HUES64 (cell line): ENCODE data around the gene LLGL1.
A peak's percentile ranks its signal among the peaks of the same experiment; 100 is the strongest.

Source experiments
- H3K27ac ChIP-seq: 2 replicates; pipeline ENCODE4 v1.7.0; 2013; ENCODE audit warnings: low read depth, low read length, inconsistent platforms
- H3K27me3 ChIP-seq: 2 replicates; pipeline ENCODE4 v1.6.1; 2013; ENCODE audit warnings: mild to moderate bottlenecking, low read length; ENCODE audit not compliant: insufficient read depth
- H3K36me3 ChIP-seq: 2 replicates; pipeline ENCODE4 v1.6.1; 2013; ENCODE audit warnings: mild to moderate bottlenecking, low read length; ENCODE audit not compliant: insufficient read depth
- H3K4me1 ChIP-seq: 2 replicates; pipeline ENCODE4 v1.6.1; 2013; ENCODE audit warnings: mild to moderate bottlenecking, low read length, moderate library complexity; ENCODE audit not compliant: insufficient read depth
- H3K4me3 ChIP-seq: 2 replicates; pipeline ENCODE4 v1.5.1; 2013; ENCODE audit warnings: mild to moderate bottlenecking, low read length, moderate library complexity
- H3K9ac ChIP-seq: 2 replicates; pipeline ENCODE4 v1.6.1; 2013; ENCODE audit warnings: mild to moderate bottlenecking, low read depth, low read length
- H3K9me3 ChIP-seq: 2 replicates; pipeline ENCODE4 v1.6.1; 2013; ENCODE audit warnings: low read depth, low read length; ENCODE audit not compliant: insufficient read depth
- WGBS: fragments of 150-250, 120-280 bp; methylation state at CpG from one replicate; pipeline ENCODE4 v1.1.7; 2013; ENCODE audit warnings: missing lambda C conversion rate; 5-methylcytosine and 5-hydroxymethylcytosine counted together

Gene LLGL1

DNA sequence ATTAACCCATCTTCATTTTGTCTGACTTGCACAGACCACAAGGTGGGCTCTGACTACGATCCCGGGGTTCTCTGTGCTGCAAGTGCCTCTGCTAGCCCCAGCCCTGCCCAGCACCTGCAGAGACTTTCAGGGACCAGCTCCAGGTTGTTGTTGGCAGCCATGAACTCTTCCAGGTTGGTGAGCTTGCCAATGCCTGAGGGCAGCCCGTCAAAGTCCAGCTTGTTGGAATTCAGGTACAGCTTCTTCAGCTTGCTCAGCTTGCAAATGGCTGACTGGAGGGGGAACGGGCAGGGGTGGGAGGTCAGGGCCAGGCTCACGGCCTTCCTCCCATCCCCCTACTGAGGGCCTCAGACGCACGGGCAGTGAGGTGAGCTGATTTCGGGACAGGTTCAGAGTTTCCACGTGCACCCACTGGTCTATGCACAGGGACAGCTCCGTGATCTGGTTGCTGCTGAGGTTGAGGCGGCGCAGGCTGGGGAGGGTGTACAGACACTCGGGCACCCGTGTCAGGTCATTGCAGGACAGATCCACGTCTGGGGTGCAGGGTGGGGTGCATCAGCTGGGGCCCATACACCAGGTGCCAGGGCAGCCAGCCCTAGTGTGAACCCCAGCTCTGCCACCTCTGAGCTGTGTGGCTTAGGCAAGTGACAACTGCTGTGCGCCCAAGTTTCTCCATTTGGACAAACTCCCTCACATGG is 27.9 kb downstream of the LLGL1 start:
- H3K9ac ChIP-seq: no peak overlapping the region
- no peaks in the 10 kb centered on the region for H3K27me3 ChIP-seq
- H3K27ac ChIP-seq: no peak overlapping the region
- no peaks in the 10 kb centered on the region for H3K9me3 ChIP-seq
- no peak overlapping the region for H3K4me3 ChIP-seq
- 91% methylated on average over 16 of the region's 16 CpGs for WGBS
- peaks cover 73% of the 10 kb centered on the region for H3K36me3 ChIP-seq
- peaks cover 9% of the 10 kb centered on the region for H3K4me1 ChIP-seq

DNA sequence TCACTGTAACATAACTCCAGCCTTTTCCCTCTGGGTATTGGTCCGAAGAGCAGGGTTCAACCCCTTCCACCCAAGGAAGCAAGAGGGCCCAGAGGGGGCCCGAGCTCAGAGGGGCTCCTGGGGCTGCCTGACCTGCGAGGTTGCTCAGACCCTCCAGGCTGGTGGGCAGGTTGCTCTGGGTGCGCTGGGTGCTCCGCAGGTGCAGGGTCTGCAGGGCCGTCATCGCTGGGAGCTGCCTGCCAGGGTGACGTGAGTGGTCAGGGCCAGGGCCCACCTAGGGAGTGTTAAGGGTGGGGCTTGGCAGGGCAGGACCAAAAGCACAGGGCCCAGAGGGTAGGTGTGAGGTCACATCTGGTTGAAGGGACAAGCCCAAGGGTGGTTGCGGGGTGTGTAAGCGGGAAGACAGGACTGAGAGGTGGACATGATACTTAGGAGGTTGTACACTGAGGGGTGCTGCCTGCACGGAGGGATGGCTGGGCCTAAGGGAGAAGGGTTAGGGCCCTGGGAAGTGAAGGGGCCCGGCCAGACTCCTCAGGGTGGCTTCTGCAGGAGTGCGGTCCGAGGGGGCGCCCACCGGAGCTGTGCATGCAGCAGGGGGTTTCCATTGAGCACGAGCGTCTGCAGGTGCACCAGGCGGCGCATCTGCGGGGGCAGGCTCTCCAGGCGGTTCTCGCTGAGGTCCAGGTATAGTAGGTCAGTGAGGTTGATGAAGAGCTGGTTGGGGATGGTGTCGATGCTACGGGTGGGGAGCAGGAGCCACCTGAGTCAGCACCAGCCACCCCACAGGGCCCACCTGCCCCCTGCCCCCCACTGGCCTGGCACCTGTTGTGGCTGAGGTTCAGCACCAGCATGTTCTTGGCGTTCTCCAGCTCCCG is 28.7 kb downstream of the LLGL1 start:
- Histone ChIP-seq H3K36me3 (peaks cover 70% of the 10 kb centered on the region), H3K4me1 (peaks cover 9% of the 10 kb centered on the region), H3K27me3 (no peaks in the 10 kb centered on the region), H3K9me3 (no peaks in the 10 kb centered on the region), H3K4me3 (no peak overlapping the region), H3K9ac (no peak overlapping the region), H3K27ac (no peak overlapping the region)
- WGBS: 96% methylated on average over 27 of the region's 27 CpGs

DNA sequence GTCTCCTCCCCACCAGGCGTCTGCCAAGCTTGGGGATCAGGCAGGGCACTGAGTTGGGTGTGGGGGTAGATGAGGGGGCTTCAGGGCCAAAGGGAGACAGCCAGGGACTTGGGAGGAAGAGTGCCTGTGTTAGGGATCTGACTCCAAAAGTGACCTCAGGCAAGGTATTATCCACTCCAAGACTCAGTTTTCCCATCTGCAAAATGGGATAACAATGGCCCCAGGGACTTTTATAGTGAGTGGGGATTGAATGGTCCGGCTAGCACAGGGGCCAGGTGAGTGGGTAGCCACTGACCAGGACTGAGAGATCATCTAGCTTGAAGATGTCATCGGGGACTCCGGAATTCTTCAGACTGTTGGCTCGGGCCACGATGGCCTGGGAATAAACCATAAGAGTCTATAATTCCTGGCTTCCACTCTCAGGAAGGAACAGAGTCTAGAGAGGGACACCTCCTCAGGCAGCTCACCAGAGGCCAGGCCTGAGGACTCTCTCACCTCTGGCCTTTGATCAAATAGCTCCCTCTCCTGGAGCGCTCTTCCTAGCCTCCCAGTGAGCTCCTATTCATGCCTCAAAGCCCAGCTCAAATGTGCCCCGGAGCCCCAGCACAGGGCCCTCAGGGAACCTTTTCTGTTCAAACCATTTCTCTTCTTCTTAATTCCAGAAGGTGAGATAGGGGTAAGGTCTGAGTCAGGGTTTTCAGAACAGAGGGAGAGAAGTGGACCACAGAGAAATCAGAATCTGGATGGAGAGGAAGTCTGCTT is 29.6 kb downstream of the LLGL1 start:
- Histone ChIP-seq H3K36me3 (peaks cover 66% of the 10 kb centered on the region), H3K27me3 (no peaks in the 10 kb centered on the region), H3K9ac (no peak overlapping the region), H3K4me3 (no peak overlapping the region), H3K27ac (no peak overlapping the region), H3K9me3 (no peaks in the 10 kb centered on the region), H3K4me1 (peaks cover 12% of the 10 kb centered on the region)
- WGBS: 93% methylated on average over 8 of the region's 8 CpGs

DNA sequence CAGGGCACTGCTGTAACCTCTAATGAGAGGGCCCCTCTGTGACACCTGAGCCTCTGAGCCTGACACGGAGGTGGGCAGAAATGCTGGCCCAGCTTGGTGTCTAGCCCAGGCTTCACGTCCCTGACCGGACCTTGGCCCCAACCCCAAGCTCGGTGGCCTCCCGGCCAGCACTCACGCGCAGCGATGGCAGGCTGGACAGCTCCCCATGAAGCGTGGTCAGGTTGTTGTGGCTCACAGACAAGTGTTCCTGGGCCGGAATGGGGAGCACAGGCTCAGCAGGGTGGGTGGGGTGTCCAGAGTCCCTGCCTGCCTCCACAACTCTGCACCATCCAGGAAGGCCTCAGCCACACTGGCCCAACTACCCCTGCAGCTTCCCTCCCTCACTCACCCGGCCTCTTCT is 30.9 kb downstream of the LLGL1 start:
- Histone ChIP-seq H3K4me3 (no peak overlapping the region), H3K9me3 (no peaks in the 10 kb centered on the region), H3K27me3 (no peaks in the 10 kb centered on the region), H3K9ac (no peak overlapping the region), H3K4me1 (peaks cover 14% of the 10 kb centered on the region), H3K36me3 (peaks cover 54% of the 10 kb centered on the region), H3K27ac (no peak overlapping the region)
- 94% methylated on average over 11 of the region's 11 CpGs for WGBS

DNA sequence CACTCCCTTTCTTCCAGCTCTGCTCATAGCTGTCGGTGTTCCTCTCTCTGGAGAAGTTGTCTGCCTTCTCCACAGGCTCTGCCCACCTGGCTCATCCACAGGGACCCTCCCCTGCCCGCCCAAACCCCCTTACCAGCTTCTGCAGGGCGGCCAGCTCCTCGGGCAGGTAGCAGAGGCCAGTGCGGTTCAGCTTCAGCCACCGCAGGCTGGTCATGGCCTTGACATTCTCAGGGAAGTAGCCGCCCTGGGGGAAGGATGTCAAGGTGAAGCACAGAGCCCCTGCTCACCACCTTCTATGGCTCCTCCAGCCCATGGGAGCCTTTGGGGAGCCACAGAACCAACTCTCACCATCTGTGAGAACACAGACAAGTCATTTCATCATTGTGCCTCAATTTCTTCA is 31.3 kb downstream of the LLGL1 start:
- Histone ChIP-seq H3K27me3 (no peaks in the 10 kb centered on the region), H3K9me3 (no peaks in the 10 kb centered on the region), H3K36me3 (peaks cover 50% of the 10 kb centered on the region), H3K27ac (peak overlapping the region; percentile 54; the same call in 1 of the 2 replicates), H3K4me3 (peak overlapping the region; percentile 98), H3K4me1 (peaks cover 19% of the 10 kb centered on the region), H3K9ac (peak overlapping the region; percentile 61)
- 95% methylated on average over 7 of the region's 7 CpGs for WGBS

DNA sequence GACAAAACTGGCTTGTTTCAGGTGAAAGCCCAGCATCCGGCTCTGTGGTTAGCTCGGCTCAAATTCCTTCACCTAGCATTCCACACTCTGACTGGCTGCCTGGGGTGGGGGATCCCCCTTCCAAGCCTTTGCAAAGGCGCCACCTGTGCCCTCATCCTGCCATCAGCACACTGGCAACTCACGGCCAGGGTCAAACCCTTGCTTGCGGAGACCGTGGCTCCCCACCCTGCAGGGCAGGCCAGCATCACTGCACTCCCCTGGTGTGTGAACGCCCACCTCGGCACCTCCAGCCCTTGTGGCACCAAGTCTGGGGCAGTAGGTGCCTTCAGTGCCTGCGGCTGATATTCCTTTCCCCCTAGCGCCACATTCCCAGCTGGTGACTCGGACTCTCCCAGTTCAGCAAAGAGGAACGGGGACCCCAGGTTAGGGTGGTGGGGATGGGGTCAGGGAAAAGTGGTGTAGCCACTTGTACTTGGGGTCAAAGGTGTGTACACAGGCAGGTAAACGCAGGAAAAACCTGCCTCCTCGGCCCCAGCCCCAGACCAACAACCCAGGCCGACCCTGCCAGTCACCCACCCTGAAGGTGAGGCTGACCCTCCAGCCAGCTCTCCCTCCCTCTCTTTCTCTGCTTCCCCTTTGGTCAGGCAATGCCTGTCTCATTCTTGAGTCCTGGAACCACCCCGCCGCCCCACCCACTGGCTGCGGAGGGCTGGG is 32.0 kb downstream of the LLGL1 start:
- H3K27me3 ChIP-seq: no peaks in the 10 kb centered on the region
- peak overlapping the region; percentile 98 for H3K4me3 ChIP-seq
- H3K4me1 ChIP-seq: peaks cover 20% of the 10 kb centered on the region
- H3K9me3 ChIP-seq: no peaks in the 10 kb centered on the region
- peaks cover 44% of the 10 kb centered on the region for H3K36me3 ChIP-seq
- H3K9ac ChIP-seq: peak overlapping the region; percentile 84
- 28% methylated on average over 18 of the region's 18 CpGs for WGBS
- peak overlapping the region; percentile 79 for H3K27ac ChIP-seq

DNA sequence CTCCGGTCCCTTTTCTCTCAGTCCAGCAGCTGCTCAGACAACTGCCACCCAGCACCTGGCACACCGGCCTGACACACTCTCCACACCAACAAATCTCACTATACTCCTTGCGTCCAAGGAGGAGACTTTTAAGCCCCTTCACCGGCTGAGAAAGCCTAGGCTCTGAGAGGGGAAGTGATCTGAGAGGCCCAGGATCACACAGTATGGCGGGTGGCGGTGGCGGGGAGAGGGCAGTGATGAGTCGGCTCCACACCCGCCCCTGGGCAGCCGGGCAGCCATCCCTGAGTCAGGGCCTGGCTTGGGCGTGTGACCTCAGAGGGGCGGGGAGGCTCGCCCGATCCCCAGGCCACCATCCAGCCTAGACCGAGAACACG is 32.5 kb downstream of the LLGL1 start:
- Histone ChIP-seq H3K9me3 (no peaks in the 10 kb centered on the region), H3K27me3 (no peaks in the 10 kb centered on the region), H3K4me1 (peaks cover 20% of the 10 kb centered on the region), H3K4me3 (peak overlapping the region; percentile 98), H3K9ac (peak overlapping the region; percentile 84), H3K36me3 (peaks cover 41% of the 10 kb centered on the region), H3K27ac (peak overlapping the region; percentile 79)
- WGBS: under 1% methylated on average over 16 of the region's 16 CpGs

DNA sequence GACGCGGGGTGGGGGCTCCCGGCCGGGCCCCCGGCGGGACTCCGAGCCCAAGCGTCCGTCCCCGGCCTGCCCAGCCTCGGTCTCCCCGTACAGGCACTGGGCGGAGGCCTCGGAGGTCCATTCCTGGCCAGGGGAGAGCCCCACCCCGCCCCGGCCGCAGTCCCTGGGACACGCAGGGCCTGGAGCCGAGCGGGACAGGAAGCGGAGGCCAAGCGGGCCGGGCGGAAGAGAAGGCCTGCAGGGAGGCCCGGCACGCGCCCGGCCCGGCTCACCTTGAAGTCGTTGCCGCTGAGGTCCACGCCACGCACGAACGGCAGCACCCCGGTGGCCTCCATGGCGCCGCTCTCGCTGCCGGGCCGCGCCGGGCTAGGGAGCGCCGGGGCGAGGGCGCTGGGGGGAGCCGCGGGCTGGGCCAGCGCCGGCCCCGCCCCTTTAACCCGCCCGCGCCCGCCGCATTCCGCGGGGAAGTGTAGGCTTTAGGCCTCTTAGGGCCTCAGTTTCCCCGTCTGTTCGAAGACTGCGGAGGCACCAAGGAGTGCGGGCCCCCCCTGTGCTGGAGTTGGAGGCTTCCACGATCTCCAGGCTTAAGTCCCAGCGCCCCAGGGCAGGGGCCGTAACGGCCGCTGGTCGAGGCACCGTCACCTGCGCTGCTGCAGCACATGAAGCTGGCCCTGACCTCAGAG is 33.1 kb downstream of the LLGL1 start, which contains the start of gene FLII:
TSS of gene FLII (minus strand) at position 383 of the 683 bp plus-strand sequence. CDS start at position 335, 48 bp downstream.
- Histone ChIP-seq H3K9me3 (no peaks in the 10 kb centered on the region), H3K4me1 (peaks cover 20% of the 10 kb centered on the region), H3K36me3 (peaks cover 40% of the 10 kb centered on the region), H3K27me3 (no peaks in the 10 kb centered on the region), H3K9ac (peak within 1 kb of the TSS; percentile 84), H3K4me3 (peak within 1 kb of the TSS; percentile 98), H3K27ac (peak within 1 kb of the TSS; percentile 79)
- 2% methylated on average over 71 of the region's 71 CpGs for WGBS

DNA sequence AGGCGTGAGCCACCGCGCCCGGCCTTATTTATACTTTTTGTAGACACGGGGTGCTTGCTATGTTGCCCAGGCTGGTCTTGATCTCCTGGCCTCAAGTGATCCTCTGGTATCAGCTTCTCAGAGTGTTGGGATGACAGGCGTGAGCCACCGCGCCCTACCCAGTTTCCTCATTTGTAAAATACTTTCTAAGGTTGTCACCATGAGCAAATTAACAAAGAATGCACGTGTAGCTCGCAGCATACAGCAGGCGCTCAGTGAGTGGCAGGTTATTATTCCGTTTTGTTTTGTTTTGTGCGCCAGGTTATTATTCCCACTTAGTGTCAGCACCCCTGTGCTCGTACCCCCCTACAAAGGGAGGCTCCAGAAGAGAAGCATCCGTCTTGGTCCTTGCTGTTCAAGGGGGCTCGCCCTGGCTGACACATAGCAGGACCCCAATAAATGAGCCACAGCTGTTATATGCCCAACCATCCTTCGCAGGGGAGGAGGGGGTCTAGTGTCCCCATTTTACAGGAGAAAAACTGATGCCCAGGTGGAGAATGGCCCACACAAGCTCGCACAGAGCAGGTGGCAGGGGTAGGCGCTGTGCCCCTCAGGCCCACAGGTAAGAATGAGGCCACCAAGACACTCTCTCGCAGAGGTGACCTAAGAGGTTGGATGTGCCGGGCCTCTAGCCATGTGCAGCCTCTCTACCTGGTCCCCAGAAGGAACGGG is 34.3 kb downstream of the LLGL1 start:
- Histone ChIP-seq H3K27ac (peak overlapping the region; percentile 21; the same call in 1 of the 2 replicates), H3K9ac (no peak overlapping the region), H3K4me1 (peaks cover 20% of the 10 kb centered on the region), H3K4me3 (peak overlapping the region; percentile 83), H3K27me3 (no peaks in the 10 kb centered on the region), H3K36me3 (peaks cover 38% of the 10 kb centered on the region), H3K9me3 (no peaks in the 10 kb centered on the region)
- WGBS: 74% methylated on average over 22 of the region's 22 CpGs
